Astrocyte of the spinal cord (primary cell): ENCODE results near the gene ARHGAP26.

Experiments used
- DNase-seq: peaks from one replicate; pipeline ENCODE4 v3.0.0; 2011; ENCODE audit warnings: low read depth, low spot score
- H3K4me3 ChIP-seq: 2 replicates; pipeline ENCODE4 v1.5.1; 2011; ENCODE audit warnings: low read depth, mild to moderate bottlenecking, low read length, moderate library complexity
- CTCF ChIP-seq: IDR thresholded peaks from 2 replicates; pipeline ENCODE4 v1.5.1; 2012; ENCODE audit warnings: low read depth, mild to moderate bottlenecking, low read length, inconsistent platforms
- in situ Hi-C: cut with HindIII; loops from 2 replicates; pipeline ENCODE4 v1.10.0; 2017; ENCODE audit warnings: low sequenced_read_pairs

The ARHGAP26 gene

GRCh38 chr5:142769793-142770649 lies at the start of gene ARHGAP26:
TSS of gene ARHGAP26 (plus strand) at chr5:142770377. CDS start at chr5:142770762, 385 bp downstream.
- DNase-seq = peak; percentile 97
- in situ Hi-C loops = no loop called here
- peak within 1 kb of the TSS; percentile 82 for H3K4me3 ChIP-seq
- TF ChIP-seq CTCF = peak; percentile 41

GRCh38 chr5:142720641-142721271 lies 49.4 kb upstream of the ARHGAP26 start:
- no peak overlapping the region for H3K4me3 ChIP-seq
- TF ChIP-seq CTCF = no peak
- in situ Hi-C loops = no loop called here
- DNase-seq = no peak

- H3K4me3 ChIP-seq = no peak overlapping the region
- TF ChIP-seq CTCF = no peak
- peak; percentile 59 for DNase-seq
- in situ Hi-C loops = no loop called here
Measured at GRCh38 chr5:142722146-142722545, 48.0 kb upstream of the ARHGAP26 start.

GRCh38 chr5:142722896-142723295 lies 47.3 kb upstream of the ARHGAP26 start:
- DNase-seq = no peak
- TF ChIP-seq CTCF = no peak
- no peak overlapping the region for H3K4me3 ChIP-seq
- in situ Hi-C loops = no loop called here

- no peak for TF ChIP-seq CTCF
- in situ Hi-C loops = no loop called here
- no peak overlapping the region for H3K4me3 ChIP-seq
- DNase-seq = no peak
Measured at GRCh38 chr5:142724821-142725220, 45.4 kb upstream of the ARHGAP26 start.

- no peak overlapping the region for H3K4me3 ChIP-seq
- no peak for DNase-seq
- no peak for TF ChIP-seq CTCF
- in situ Hi-C loops = no loop called here
Measured at GRCh38 chr5:142725231-142726187, 44.7 kb upstream of the ARHGAP26 start.
